PC-9 (cell line): ENCODE data around the gene PPL. TPM values are rescaled to one million over a fixed set of nuclear protein-coding genes. Genes with fewer than 3 reads are reported as not detected.

ENCODE experiments used
- BruUV-seq: library from RNA; stranded (reverse); fragments of 400-500 nt; replicated peaks from 2 replicates; lab custom pipeline; 2021; lab: Mats Ljungman, UMichigan
- CTCF ChIA-PET: fragments of 300-600 bp; sonication (Branson Sonifier 250); formaldehyde crosslinking; loops from one replicate; lab custom pipeline; 2022; ENCODE audit warnings: antibody characterized with exemption; lab: Charles Lee
- POLR2A ChIA-PET: fragments of 300-600 bp; sonication (Branson Sonifier 250); formaldehyde crosslinking; loops from one replicate; lab custom pipeline; 2022; ENCODE audit warnings: antibody characterized with exemption; ENCODE audit not compliant: unreplicated experiment; lab: Charles Lee
- DNase-seq, 2 experiments: peaks; one replicate each; pipeline versions ENCODE4 v3.0.0 to v3.0.0-alpha.2; 2015 to 2022; ENCODE audit warnings: mixed read lengths in 1 of 2
- H2AFZ ChIP-seq: fragments of 200-600 bp; sonication (generic); 2 replicates; pipeline ENCODE4 v1.8.1; 2017; ENCODE audit warnings: antibody characterized with exemption
- H3F3A ChIP-seq: fragments of 200-600 bp; sonication (generic); 2 replicates; pipeline ENCODE4 v1.8.1; 2017; ENCODE audit warnings: antibody characterized with exemption, mild to moderate bottlenecking, low read depth; ENCODE audit not compliant: insufficient read depth
- H3K27ac ChIP-seq: fragments of 200-600 bp; sonication (generic); 2 replicates; pipeline ENCODE4 v1.6.1; 2016; ENCODE audit warnings: mixed run types
- H3K27me3 ChIP-seq: fragments of 200-600 bp; sonication (generic); 2 replicates; pipeline ENCODE4 v1.6.1; 2016; ENCODE audit warnings: low read depth, mixed run types; ENCODE audit not compliant: insufficient read depth
- H3K36me3 ChIP-seq: fragments of 200-600 bp; sonication (generic); 2 replicates; pipeline ENCODE4 v1.6.1; 2016; ENCODE audit warnings: low read depth, mixed run types
- H3K4me1 ChIP-seq: fragments of 200-600 bp; sonication (generic); replicated peaks from 2 replicates; pipeline ENCODE4 v1.6.1; 2016; ENCODE audit warnings: mixed run types; ENCODE audit not compliant: insufficient read depth
- H3K4me2 ChIP-seq: fragments of 200-600 bp; sonication (generic); 2 replicates; pipeline ENCODE4 v1.6.1; 2017; ENCODE audit warnings: mixed run types
- H3K4me3 ChIP-seq: fragments of 200-600 bp; sonication (generic); 2 replicates; pipeline ENCODE4 v1.6.1; 2016; ENCODE audit warnings: mixed run types
- H3K79me2 ChIP-seq: fragments of 200-600 bp; sonication (generic); 2 replicates; pipeline ENCODE4 v1.6.1; 2017; ENCODE audit warnings: low read depth, mixed run types
- H3K9me2 ChIP-seq: fragments of 200-600 bp; sonication (generic); 2 replicates; pipeline ENCODE4 v1.8.1; 2017; ENCODE audit warnings: mild to moderate bottlenecking; ENCODE audit not compliant: insufficient read depth
- H3K9me3 ChIP-seq: fragments of 200-600 bp; sonication (generic); 2 replicates; pipeline ENCODE4 v1.8.1; 2016; ENCODE audit warnings: low read depth; ENCODE audit not compliant: insufficient read depth
- H4K20me1 ChIP-seq: fragments of 200-600 bp; sonication (generic); 2 replicates; pipeline ENCODE4 v1.8.1; 2017; ENCODE audit not compliant: insufficient read depth
- EZH2 ChIP-seq: fragments of 200-600 bp; sonication (generic); IDR thresholded peaks from 2 replicates; pipeline ENCODE4 v1.8.0; 2017; ENCODE audit warnings: antibody characterized with exemption, low read depth
- intact Hi-C: fragments of 100-400 bp; cut with micrococcal nuclease; formaldehyde crosslinking; loops from one replicate; pipeline ENCODE4 v1.10.0; 2022; ENCODE audit not compliant: unreplicated experiment
- total RNA-seq: library from RNA; stranded (reverse); gene quantifications from 2 replicates; pipeline ENCODE4 v1.2.3, GENCODE V29; 2021
- TF ChIP-seq, protein P1 (sequence below): fragments of 200-600 bp; sonication (generic); conservative IDR thresholded peaks from 2 replicates; pipeline ENCODE4 v1.6.1; 2017; ENCODE audit warnings: mixed run types, antibody characterized with exemption, mild to moderate bottlenecking, moderate library complexity

PPL gene
- total RNA-seq, 1 experiment from 2014 or later = 187 TPM

DNA sequence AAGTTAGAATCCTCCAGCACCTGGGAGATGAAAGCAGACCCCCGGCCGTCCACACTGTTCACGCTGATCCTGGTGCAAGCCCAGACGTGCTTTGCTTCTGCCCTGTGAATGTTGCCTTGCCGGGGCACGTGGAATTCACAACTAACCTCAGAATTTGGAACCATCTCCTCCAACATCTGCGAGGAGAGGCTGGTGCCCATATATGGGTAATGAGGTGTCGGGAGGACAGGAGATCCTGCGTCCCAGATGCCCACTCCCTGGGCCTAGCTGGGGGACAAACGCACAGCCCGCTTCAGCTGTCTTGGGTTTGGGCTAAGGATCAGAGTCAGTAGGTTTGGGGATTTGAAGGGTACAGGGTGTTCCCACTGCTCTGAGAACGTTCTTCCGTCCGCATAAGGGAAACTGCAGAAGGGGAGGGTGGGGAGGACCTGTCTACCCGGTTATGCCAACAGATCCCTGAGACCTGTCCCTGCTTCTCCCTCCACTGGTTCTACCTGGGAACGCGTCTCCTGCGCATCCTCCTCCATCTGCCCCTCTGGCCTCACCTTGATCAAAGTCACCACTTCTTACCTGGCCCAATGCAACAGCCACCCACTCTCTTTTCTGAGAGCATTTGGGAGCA lies 14.1 kb downstream of the PPL start:
- no peak overlapping the region for H3K27ac ChIP-seq
- TF ChIP-seq EZH2 = no peak
- TF ChIP-seq, protein P1, sequence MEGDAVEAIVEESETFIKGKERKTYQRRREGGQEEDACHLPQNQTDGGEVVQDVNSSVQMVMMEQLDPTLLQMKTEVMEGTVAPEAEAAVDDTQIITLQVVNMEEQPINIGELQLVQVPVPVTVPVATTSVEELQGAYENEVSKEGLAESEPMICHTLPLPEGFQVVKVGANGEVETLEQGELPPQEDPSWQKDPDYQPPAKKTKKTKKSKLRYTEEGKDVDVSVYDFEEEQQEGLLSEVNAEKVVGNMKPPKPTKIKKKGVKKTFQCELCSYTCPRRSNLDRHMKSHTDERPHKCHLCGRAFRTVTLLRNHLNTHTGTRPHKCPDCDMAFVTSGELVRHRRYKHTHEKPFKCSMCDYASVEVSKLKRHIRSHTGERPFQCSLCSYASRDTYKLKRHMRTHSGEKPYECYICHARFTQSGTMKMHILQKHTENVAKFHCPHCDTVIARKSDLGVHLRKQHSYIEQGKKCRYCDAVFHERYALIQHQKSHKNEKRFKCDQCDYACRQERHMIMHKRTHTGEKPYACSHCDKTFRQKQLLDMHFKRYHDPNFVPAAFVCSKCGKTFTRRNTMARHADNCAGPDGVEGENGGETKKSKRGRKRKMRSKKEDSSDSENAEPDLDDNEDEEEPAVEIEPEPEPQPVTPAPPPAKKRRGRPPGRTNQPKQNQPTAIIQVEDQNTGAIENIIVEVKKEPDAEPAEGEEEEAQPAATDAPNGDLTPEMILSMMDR = no peak
- peaks cover 20% of the 10 kb centered on the region for H3K36me3 ChIP-seq
- ChIA-PET CTCF (interaction anchor here (0.6 kb wide), 1 partner anchor 299 kb away, joined by 10 read pairs; no protein-coding TSS in a partner anchor), POLR2A (no interaction called here)
- peaks cover 65% of the 10 kb centered on the region for H3K4me1 ChIP-seq
- intact Hi-C loops = no loop called here
- no peak overlapping the region for H3K4me3 ChIP-seq
- H3K79me2 ChIP-seq = peaks cover 78% of the 10 kb centered on the region
- H4K20me1 ChIP-seq = no peaks in the 10 kb centered on the region
- H3K27me3 ChIP-seq = no peaks in the 10 kb centered on the region
- BruUV-seq = no TSS peak
- H3K9me3 ChIP-seq = peaks cover 12% of the 10 kb centered on the region
- no peak overlapping the region for H2AFZ ChIP-seq
- H3K9me2 ChIP-seq = no peaks in the 10 kb centered on the region
- no peak overlapping the region for H3K4me2 ChIP-seq
- H3F3A ChIP-seq = peaks cover 56% of the 10 kb centered on the region
- no peak for DNase-seq

DNA sequence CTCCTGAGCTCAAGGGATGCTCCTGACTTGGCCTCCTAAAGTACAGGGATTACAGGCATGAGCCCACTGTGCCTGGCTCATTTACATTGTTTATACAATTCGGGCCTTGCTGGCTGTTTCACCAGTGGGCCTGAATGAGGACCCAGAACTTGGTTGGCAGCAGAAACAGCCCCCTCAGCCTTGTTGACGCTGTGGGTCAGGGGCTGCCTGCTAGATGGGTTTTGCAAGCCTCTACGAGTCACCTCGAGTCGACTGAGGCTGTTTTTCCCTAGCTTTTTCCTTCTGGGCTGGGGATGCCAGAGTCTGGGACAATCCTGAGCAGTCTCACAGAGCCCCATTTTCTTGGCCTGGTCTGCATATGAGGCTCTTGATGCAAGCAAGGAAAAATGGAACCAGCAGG lies 16.1 kb downstream of the PPL start:
- Histone ChIP-seq H3K9me2 (no peaks in the 10 kb centered on the region), H3K36me3 (peaks cover 9% of the 10 kb centered on the region; the same call in 1 of the 2 replicates), H3K27me3 (no peaks in the 10 kb centered on the region), H3F3A (peaks cover 57% of the 10 kb centered on the region), H4K20me1 (no peaks in the 10 kb centered on the region), H2AFZ (no peak overlapping the region), H3K4me2 (no peak overlapping the region), H3K79me2 (peaks cover 77% of the 10 kb centered on the region), H3K9me3 (no peaks in the 10 kb centered on the region), H3K27ac (no peak overlapping the region), H3K4me3 (no peak overlapping the region), H3K4me1 (peaks cover 77% of the 10 kb centered on the region)
- DNase-seq = no peak
- POLR2A ChIA-PET = no interaction called here
- BruUV-seq = no TSS peak
- CTCF ChIA-PET = no interaction called here
- TF ChIP-seq, protein P1 = no peak
- no peak for TF ChIP-seq EZH2
- intact Hi-C loops = no loop called here

DNA sequence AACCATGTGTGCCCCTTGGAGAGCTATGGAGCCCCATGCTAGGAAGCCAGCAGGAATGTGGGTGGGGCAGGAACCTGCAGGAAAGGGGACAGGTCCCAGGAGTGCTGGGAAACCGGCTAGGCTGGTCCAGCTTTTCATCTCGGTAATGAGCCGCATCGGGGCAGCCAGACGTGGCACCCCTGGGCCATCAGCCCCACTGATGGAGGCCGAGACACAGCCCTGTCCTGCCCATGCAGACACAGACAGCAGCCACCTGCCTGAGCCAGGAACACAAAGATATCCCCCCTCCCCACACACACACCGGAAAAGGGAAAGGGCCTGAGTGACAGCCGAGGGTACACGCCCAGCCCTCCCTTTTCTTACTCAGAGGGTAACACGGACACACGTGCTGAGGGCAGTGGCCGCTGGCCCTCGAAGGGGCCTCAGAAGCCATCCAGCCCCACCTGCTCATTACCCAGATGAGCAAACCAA lies 18.1 kb downstream of the PPL start:
- Histone ChIP-seq H3K36me3 (peaks cover 6% of the 10 kb centered on the region; the same call in 1 of the 2 replicates), H4K20me1 (no peaks in the 10 kb centered on the region), H3F3A (peaks cover 58% of the 10 kb centered on the region), H3K27me3 (no peaks in the 10 kb centered on the region), H3K4me2 (peak overlapping the region; percentile 75), H3K4me3 (no peak overlapping the region), H3K4me1 (peaks cover 75% of the 10 kb centered on the region), H3K79me2 (peaks cover 72% of the 10 kb centered on the region), H2AFZ (no peak overlapping the region), H3K9me2 (no peaks in the 10 kb centered on the region), H3K9me3 (no peaks in the 10 kb centered on the region), H3K27ac (peak overlapping the region; percentile 89)
- peak; percentile 90 to 97 for DNase-seq
- ChIA-PET CTCF (interaction anchor here (0.6 to 0.7 kb wide), 3 partner anchors 17 to 147 kb away, joined by 3 to 5 read pairs (median 5); no protein-coding TSS in a partner anchor), POLR2A (interaction anchor here (0.5 to 1.1 kb wide), 7 partner anchors 11 to 184 kb away, joined by 3 to 9 read pairs (median 4); partner anchors contain the start of genes DNAAF8 and SEC14L5)
- intact Hi-C loops = loop anchor here (1.0 to 5.0 kb wide), 2 partner anchors 26 to 38 kb away; partner anchors contain the start of gene SEC14L5
- TF ChIP-seq, protein P1 = no peak
- BruUV-seq = no TSS peak
